Lower leg skin (tissue), 3 donors: ENCODE measurements around the gene GNB1.

Experiments
- CTCF ChIP-seq, 3 donors: fragments of 450-650 bp; IDR thresholded peaks; one replicate each; pipeline ENCODE4 v1.5.1; 2016; ENCODE audit warnings: antibody characterized with exemption in 3 of 3, mild to moderate bottlenecking in 3 of 3, moderate library complexity in 2 of 3
- POLR2A ChIP-seq, 2 donors: fragments of 450-650 bp; IDR thresholded peaks; one replicate each; pipeline ENCODE4 v1.6.1; 2016 to 2017; ENCODE audit warnings: antibody characterized with exemption in 2 of 2, mild to moderate bottlenecking in 1 of 2, moderate library complexity in 1 of 2

DNA sequence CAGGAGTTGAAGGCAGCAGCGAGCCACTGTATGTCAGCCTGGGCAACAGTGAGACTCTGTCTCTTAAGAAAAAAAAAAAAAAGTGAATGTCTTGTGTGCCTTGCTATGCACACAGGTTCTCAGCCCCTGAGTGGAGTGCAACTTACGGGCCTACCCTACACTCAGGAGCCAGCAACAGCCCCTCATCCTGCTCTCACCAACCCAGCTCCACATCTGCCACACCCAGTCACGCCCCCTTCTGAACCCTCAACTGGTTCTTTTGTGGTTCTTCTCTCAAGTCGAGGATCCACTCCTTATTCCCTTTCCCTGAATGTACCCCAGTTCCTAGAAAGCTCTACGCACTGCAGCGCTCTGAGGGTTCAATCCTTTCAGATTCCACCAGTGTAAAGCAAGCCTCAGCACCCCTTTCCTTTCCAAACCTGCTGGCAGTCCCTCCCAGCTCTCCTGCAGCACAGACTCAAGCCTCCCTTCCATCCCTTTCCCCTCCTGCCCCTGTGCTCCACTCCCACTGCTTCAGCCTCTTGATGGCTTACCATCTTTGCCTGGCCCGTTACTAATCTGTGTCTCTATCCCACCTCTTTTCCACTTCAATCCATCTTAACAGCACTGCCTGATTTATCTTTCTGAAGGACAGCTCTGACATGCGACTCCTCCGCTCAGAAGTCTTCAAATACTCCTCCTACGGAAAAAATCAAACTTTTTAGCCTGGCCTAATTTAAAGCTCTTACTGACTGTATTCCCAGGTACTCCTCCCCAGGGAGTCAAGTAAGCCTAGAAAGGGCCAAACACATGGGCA is 38.1 kb downstream of the GNB1 start:
- TF ChIP-seq CTCF (IDR thresholded peaks at IDR 0.05) (no peak), POLR2A (IDR thresholded peaks at IDR 0.05) (no peak)
